Stomach (tissue), 4 donors: Measurements from ENCODE around the gene SYT5.

Experiments
- CTCF ChIP-seq, 7 experiments: fragments of 450-650 bp in 4 of 7; fragments of 200-600 bp in 3 of 7; sonication (generic) in 3 of 7; IDR thresholded peaks; one replicate each; pipeline ENCODE4 v1.5.1; 2016 to 2019; ENCODE audit warnings: antibody characterized with exemption in 7 of 7, control low read depth in 2 of 7, mild to moderate bottlenecking in 1 of 7
- EP300 ChIP-seq: sonication (generic); formaldehyde crosslinking; IDR thresholded peaks from one replicate; pipeline ENCODE4 v1.6.1; 2017; ENCODE audit warnings: antibody characterized with exemption
- POLR2A ChIP-seq, 4 donors: fragments of 450-650 bp; IDR thresholded peaks; one replicate each; pipeline ENCODE4 v1.6.1; 2016; ENCODE audit warnings: antibody characterized with exemption in 4 of 4, control low read depth in 2 of 4, mild to moderate bottlenecking in 1 of 4, moderate library complexity in 1 of 4
- POLR2AphosphoS5 ChIP-seq, 3 donors: sonication (generic); formaldehyde crosslinking; IDR thresholded peaks; one replicate each; pipeline ENCODE4 v1.6.1; 2016; ENCODE audit warnings: antibody characterized with exemption in 3 of 3

DNA sequence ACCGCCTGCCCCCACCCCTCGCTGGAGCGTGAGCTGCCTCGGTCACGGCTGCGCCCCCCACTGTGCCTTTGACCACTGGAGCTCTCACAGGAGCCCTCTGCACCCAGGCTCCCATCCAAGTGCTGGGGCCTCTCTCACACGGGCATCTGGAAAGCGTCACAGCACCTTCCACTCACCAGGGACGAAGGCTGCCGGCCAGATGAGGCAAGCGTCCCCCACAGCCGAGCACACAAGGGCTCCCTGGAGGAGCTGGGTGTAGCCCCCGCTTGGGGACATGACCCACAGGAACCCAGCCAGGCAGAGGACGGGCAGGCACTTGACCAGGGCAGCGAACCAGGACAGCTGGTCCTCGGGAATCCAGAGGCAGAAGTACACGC, 47.9 kb upstream of the SYT5 start:
- no peak for TF ChIP-seq EP300
- TF ChIP-seq POLR2A (IDR thresholded peaks at IDR 0.05): no peak
- TF ChIP-seq CTCF (IDR thresholded peaks at IDR 0.05): no peak
- no peak for TF ChIP-seq POLR2AphosphoS5 (IDR thresholded peaks at IDR 0.05)
